Esophagus muscularis mucosa (tissue), 4 donors: ENCODE measurements around the gene UBE4A.

Experiments
- EP300 ChIP-seq: sonication (generic); formaldehyde crosslinking; IDR thresholded peaks from one replicate; pipeline ENCODE4 v1.6.1; 2017; ENCODE audit warnings: antibody characterized with exemption
- POLR2A ChIP-seq: fragments of 450-650 bp; IDR thresholded peaks from one replicate; pipeline ENCODE4 v1.6.1; 2017; ENCODE audit warnings: antibody characterized with exemption, moderate library complexity, mild to moderate bottlenecking, low read depth
- TF ChIP-seq, protein P1 (sequence below), 3 experiments: fragments of 200-600 bp in 2 of 3; fragments of 450-650 bp in 1 of 3; sonication (generic) in 2 of 3; IDR thresholded peaks; one replicate each; pipeline ENCODE4 v1.5.1; 2017 to 2019; ENCODE audit warnings: antibody characterized with exemption in 3 of 3, mild to moderate bottlenecking in 2 of 3, moderate library complexity in 1 of 3

DNA sequence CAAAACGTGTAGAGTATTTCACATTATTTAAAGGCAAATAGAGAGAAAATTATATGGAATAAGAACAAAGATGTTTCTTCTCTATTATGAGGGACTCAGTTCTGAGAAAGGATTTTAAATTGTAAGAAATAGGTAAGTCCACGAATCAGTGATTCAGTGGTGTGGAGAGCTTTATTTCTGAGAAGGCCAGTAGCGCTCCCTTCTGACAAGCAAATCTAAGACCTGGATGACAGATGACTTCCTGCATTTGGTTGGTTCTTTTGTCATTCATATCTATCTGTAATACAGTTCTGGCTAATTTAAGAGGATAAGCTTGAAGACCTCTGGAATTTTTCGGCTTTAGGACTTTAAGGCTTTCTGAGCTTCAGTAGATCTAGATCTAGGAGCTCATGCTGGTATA, 47.9 kb upstream of the UBE4A start:
- TF ChIP-seq, protein P1, sequence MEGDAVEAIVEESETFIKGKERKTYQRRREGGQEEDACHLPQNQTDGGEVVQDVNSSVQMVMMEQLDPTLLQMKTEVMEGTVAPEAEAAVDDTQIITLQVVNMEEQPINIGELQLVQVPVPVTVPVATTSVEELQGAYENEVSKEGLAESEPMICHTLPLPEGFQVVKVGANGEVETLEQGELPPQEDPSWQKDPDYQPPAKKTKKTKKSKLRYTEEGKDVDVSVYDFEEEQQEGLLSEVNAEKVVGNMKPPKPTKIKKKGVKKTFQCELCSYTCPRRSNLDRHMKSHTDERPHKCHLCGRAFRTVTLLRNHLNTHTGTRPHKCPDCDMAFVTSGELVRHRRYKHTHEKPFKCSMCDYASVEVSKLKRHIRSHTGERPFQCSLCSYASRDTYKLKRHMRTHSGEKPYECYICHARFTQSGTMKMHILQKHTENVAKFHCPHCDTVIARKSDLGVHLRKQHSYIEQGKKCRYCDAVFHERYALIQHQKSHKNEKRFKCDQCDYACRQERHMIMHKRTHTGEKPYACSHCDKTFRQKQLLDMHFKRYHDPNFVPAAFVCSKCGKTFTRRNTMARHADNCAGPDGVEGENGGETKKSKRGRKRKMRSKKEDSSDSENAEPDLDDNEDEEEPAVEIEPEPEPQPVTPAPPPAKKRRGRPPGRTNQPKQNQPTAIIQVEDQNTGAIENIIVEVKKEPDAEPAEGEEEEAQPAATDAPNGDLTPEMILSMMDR (IDR thresholded peaks at IDR 0.05) = no peak
- TF ChIP-seq EP300 = no peak
- TF ChIP-seq POLR2A = no peak
